GM23338 (cell line): Measurements from ENCODE around the gene CHRNA4. TPM values are rescaled to one million over a fixed set of nuclear protein-coding genes. Genes with fewer than 3 reads are reported as not detected.

ENCODE experiments used
- ATAC-seq: fragments of 200-7000 bp; cut with Tn5 transposase; 3 replicates; pipeline ENCODE4 v1.9.1; 2020
- DNase-seq: peaks from one replicate; pipeline ENCODE4 v3.0.0-alpha.2; 2015; ENCODE audit warnings: low spot score
- H2AFZ ChIP-seq: fragments of 200-600 bp; sonication (generic); 2 replicates; pipeline ENCODE4 v1.8.0; 2016; ENCODE audit warnings: antibody characterized with exemption, mild to moderate bottlenecking, moderate library complexity
- H3F3A ChIP-seq: fragments of 200-600 bp; sonication (generic); replicated peaks from 2 replicates; pipeline ENCODE4 v1.8.0; 2017; ENCODE audit warnings: antibody characterized with exemption, mixed run types, low read depth
- H3K27ac ChIP-seq: fragments of 200-600 bp; sonication (generic); 2 replicates; pipeline ENCODE4 v1.6.1; 2016; ENCODE audit warnings: low read depth
- H3K27me3 ChIP-seq: fragments of 200-600 bp; sonication (generic); 2 replicates; pipeline ENCODE4 v1.8.0; 2016; ENCODE audit warnings: mild to moderate bottlenecking, mixed run types, moderate library complexity; ENCODE audit not compliant: insufficient read depth
- H3K36me3 ChIP-seq: fragments of 200-600 bp; sonication (generic); 2 replicates; pipeline ENCODE4 v1.8.0; 2016; ENCODE audit warnings: mild to moderate bottlenecking; ENCODE audit not compliant: insufficient read depth
- H3K4me1 ChIP-seq: fragments of 200-600 bp; sonication (generic); 2 replicates; pipeline ENCODE4 v1.8.0; 2016; ENCODE audit warnings: mild to moderate bottlenecking, moderate library complexity; ENCODE audit not compliant: insufficient read depth
- H3K4me2 ChIP-seq: fragments of 200-600 bp; sonication (generic); 2 replicates; pipeline ENCODE4 v1.7.1; 2017; ENCODE audit warnings: mixed run types
- H3K4me3 ChIP-seq: fragments of 200-600 bp; sonication (generic); 2 replicates; pipeline ENCODE4 v1.6.1; 2016; ENCODE audit warnings: mixed run types
- H3K79me2 ChIP-seq: fragments of 200-600 bp; sonication (generic); replicated peaks from 2 replicates; pipeline ENCODE4 v1.8.0; 2017; ENCODE audit warnings: mild to moderate bottlenecking; ENCODE audit not compliant: insufficient read depth
- H3K9me2 ChIP-seq: fragments of 200-600 bp; sonication (generic); 2 replicates; pipeline ENCODE4 v1.8.0; 2017; ENCODE audit not compliant: insufficient read depth
- H4K20me1 ChIP-seq: fragments of 200-600 bp; sonication (generic); replicated peaks from 2 replicates; pipeline ENCODE4 v1.8.0; 2017; ENCODE audit warnings: mild to moderate bottlenecking; ENCODE audit not compliant: insufficient read depth
- H3K27ac Mint-ChIP-seq: 2 replicates; pipeline ENCODE4 v1.8.0; 2020; ENCODE audit warnings: inconsistent platforms, mild to moderate bottlenecking, moderate library complexity, mixed read lengths
- H3K27me3 Mint-ChIP-seq: 3 replicates; pipeline ENCODE4 v1.8.0; 2022; ENCODE audit warnings: low read depth, mild to moderate bottlenecking, moderate library complexity, mixed read lengths, inconsistent platforms; ENCODE audit not compliant: insufficient read depth, poor library complexity
- H3K36me3 Mint-ChIP-seq: 3 replicates; pipeline ENCODE4 v1.8.0; 2021; ENCODE audit warnings: low read depth, mild to moderate bottlenecking, inconsistent platforms, moderate library complexity, mixed read lengths
- H3K4me1 Mint-ChIP-seq: 3 replicates; pipeline ENCODE4 v1.8.0; 2020; ENCODE audit warnings: mild to moderate bottlenecking, inconsistent platforms, mixed read lengths
- H3K4me3 Mint-ChIP-seq: 3 replicates; pipeline ENCODE4 v1.8.0; 2021; ENCODE audit warnings: moderate library complexity, mild to moderate bottlenecking, inconsistent platforms, mixed read lengths
- H3K9me3 Mint-ChIP-seq: 3 replicates; pipeline ENCODE4 v1.8.0; 2020; ENCODE audit warnings: moderate library complexity, mild to moderate bottlenecking, inconsistent platforms, mixed read lengths
- CREB1 ChIP-seq: fragments of 250-450 bp; sonication (Bioruptor Pico); IDR thresholded peaks from 2 replicates; pipeline ENCODE4 v1.5.0; 2020; ENCODE audit warnings: low read depth, mild to moderate bottlenecking, moderate library complexity
- CTCF ChIP-seq, 2 experiments: fragments of 200-600 bp in 1 of 2; sonication (generic) in 1 of 2; conservative IDR thresholded peaks; 2 replicates each; pipeline versions ENCODE4 v1.5.1 to v1.6.1; 2016 to 2017; ENCODE audit warnings: antibody characterized with exemption in 2 of 2, low read depth in 2 of 2, mild to moderate bottlenecking in 2 of 2, moderate library complexity in 1 of 2
- ETS1 ChIP-seq: IDR thresholded peaks from 2 replicates; pipeline ENCODE4 v1.6.1; 2016; ENCODE audit warnings: antibody characterized with exemption
- EZH2 ChIP-seq: fragments of 200-600 bp; sonication (generic); IDR thresholded peaks from one replicate; pipeline ENCODE4 v1.8.0; 2017; ENCODE audit warnings: antibody characterized with exemption, mild to moderate bottlenecking, low read depth; ENCODE audit not compliant: unreplicated experiment
- EZH2phosphoT487 ChIP-seq: fragments of 200-600 bp; sonication (generic); IDR thresholded peaks from one replicate; pipeline ENCODE4 v1.8.1; 2018; ENCODE audit warnings: antibody characterized with exemption; ENCODE audit not compliant: unreplicated experiment
- JUNB ChIP-seq: IDR thresholded peaks from one replicate; pipeline ENCODE4 v1.6.1; 2016; ENCODE audit warnings: antibody characterized with exemption; ENCODE audit not compliant: unreplicated experiment
- NANOG ChIP-seq: IDR thresholded peaks from 2 replicates; pipeline ENCODE4 v1.6.1; 2016; ENCODE audit warnings: antibody characterized with exemption, borderline replicate concordance
- POLR2AphosphoS5 ChIP-seq: IDR thresholded peaks from 2 replicates; pipeline ENCODE4 v1.6.1; 2016; ENCODE audit warnings: antibody characterized with exemption, low read depth
- REST ChIP-seq: IDR thresholded peaks from one replicate; pipeline ENCODE4 v1.6.1; 2018; ENCODE audit warnings: antibody characterized with exemption; ENCODE audit not compliant: unreplicated experiment
- STAT1 ChIP-seq: IDR thresholded peaks from one replicate; pipeline ENCODE4 v1.6.1; 2016; ENCODE audit warnings: antibody characterized with exemption; ENCODE audit not compliant: unreplicated experiment
- ZNF114 ChIP-seq: fragments of 250-450 bp; sonication (Bioruptor Pico); IDR thresholded peaks from 2 replicates; pipeline ENCODE4 v1.5.0; 2020; ENCODE audit warnings: mild to moderate bottlenecking, moderate library complexity
- ZNF331 ChIP-seq: fragments of 250-450 bp; sonication (Bioruptor Pico); IDR thresholded peaks from 2 replicates; pipeline ENCODE4 v1.5.0; 2020; ENCODE audit warnings: low read depth, mild to moderate bottlenecking, moderate library complexity
- ZNF462 ChIP-seq: fragments of 250-450 bp; sonication (Bioruptor Pico); IDR thresholded peaks from 2 replicates; pipeline ENCODE4 v1.5.0; 2020; ENCODE audit warnings: mild to moderate bottlenecking, moderate library complexity
- polyA plus RNA-seq: library from polyadenylated mRNA; unstranded; fragments of >200 nt; fragmentation: Nextera tagmentation; extraction: Ambion mirVana; gene quantifications from 2 replicates; pipeline ENCODE4 v1.2.1, GENCODE V29; 2016
- total RNA-seq: library from RNA; depleted of rRNA; stranded (reverse); fragments of >200 nt; shearing (Covaris generic); gene quantifications from 2 replicates; pipeline ENCODE4 v1.2.3, GENCODE V29; 2014

Gene CHRNA4
- total and polyA plus RNA-seq, 2 experiments from 2014 or later: 2.7 to 3.9 TPM

GRCh38 chr20:63387917-63388316 lies 26.8 kb upstream of the CHRNA4 start:
- H3K4me3 Mint-ChIP-seq: no peak overlapping the region
- H3K36me3 ChIP-seq: no peaks in the 10 kb centered on the region; the same call in 1 of the 2 replicates
- DNase-seq (no peak), ATAC-seq (no peak)
- no peak for TF ChIP-seq ZNF462 (CRISPR knock-in tag)
- no peak for TF ChIP-seq REST
- no peak for TF ChIP-seq CREB1 (CRISPR knock-in tag)
- no peak for TF ChIP-seq EZH2
- no peak for TF ChIP-seq POLR2AphosphoS5
- no peak for TF ChIP-seq JUNB
- TF ChIP-seq ETS1: no peak
- TF ChIP-seq NANOG: no peak
- TF ChIP-seq ZNF114: no peak
- TF ChIP-seq ZNF331 (CRISPR knock-in tag): no peak
- TF ChIP-seq EZH2phosphoT487: no peak
- TF ChIP-seq STAT1: no peak
- no peak for TF ChIP-seq CTCF (conservative IDR thresholded peaks at IDR 0.05; ENCODE audit: low read depth in 2 of 2)
- H3K79me2 ChIP-seq: no peaks in the 10 kb centered on the region
- H3F3A ChIP-seq: peaks cover 14% of the 10 kb centered on the region
- peaks cover 7% of the 10 kb centered on the region for H3K4me1 Mint-ChIP-seq
- no peak overlapping the region for H3K4me3 ChIP-seq
- peaks cover 44% of the 10 kb centered on the region for H3K36me3 Mint-ChIP-seq
- no peak overlapping the region for H2AFZ ChIP-seq
- H3K27me3 ChIP-seq: no peaks in the 10 kb centered on the region
- peaks cover 23% of the 10 kb centered on the region for H3K27me3 Mint-ChIP-seq
- H3K27ac ChIP-seq: no peak overlapping the region
- H3K9me3 Mint-ChIP-seq: peaks cover 78% of the 10 kb centered on the region
- no peaks in the 10 kb centered on the region for H4K20me1 ChIP-seq
- H3K9me2 ChIP-seq: peaks cover 4% of the 10 kb centered on the region; the same call in 1 of the 2 replicates
- no peak overlapping the region for H3K27ac Mint-ChIP-seq
- no peak overlapping the region for H3K4me2 ChIP-seq
- H3K4me1 ChIP-seq: no peaks in the 10 kb centered on the region
